WTC11 (cell line): Measurements from ENCODE around the gene RPS6KA5. TPM values are rescaled to one million over a fixed set of nuclear protein-coding genes. Genes with fewer than 3 reads are reported as not detected.

ENCODE experiments used
- ATAC-seq: fragments of 200-7000 bp; cut with Tn5 transposase; 2 replicates; pipeline ENCODE4 v1.10.0; 2021; ENCODE audit warnings: mild to moderate bottlenecking, moderate library complexity
- CTCF ChIA-PET: fragments of 300-600 bp; sonication (Branson Sonifier 250); formaldehyde crosslinking; loops from one replicate; lab custom pipeline; 2021; ENCODE audit warnings: antibody characterized with exemption; lab: Charles Lee
- POLR2A ChIA-PET: fragments of 350-600 bp; sonication (Branson Sonifier 250); formaldehyde crosslinking; loops from one replicate; lab custom pipeline; 2021; ENCODE audit warnings: antibody characterized with exemption; lab: Charles Lee
- DNase-seq: peaks from one replicate; pipeline ENCODE4 v3.0.0; 2021; ENCODE audit warnings: low spot score
- H3K27ac Mint-ChIP-seq: 2 replicates; pipeline ENCODE4 v1.8.0; 2021; ENCODE audit warnings: mixed read lengths
- H3K27me3 Mint-ChIP-seq: 2 replicates; pipeline ENCODE4 v1.8.0; 2021; ENCODE audit warnings: low read depth, mild to moderate bottlenecking, moderate library complexity, mixed read lengths
- H3K36me3 Mint-ChIP-seq: 2 replicates; pipeline ENCODE4 v1.8.0; 2021; ENCODE audit warnings: mixed read lengths
- H3K4me1 Mint-ChIP-seq: 2 replicates; pipeline ENCODE4 v1.8.0; 2022; ENCODE audit warnings: mixed read lengths
- H3K4me3 Mint-ChIP-seq: 2 replicates; pipeline ENCODE4 v1.8.0; 2021; ENCODE audit warnings: mild to moderate bottlenecking, moderate library complexity, mixed read lengths
- H3K9me3 Mint-ChIP-seq: 2 replicates; pipeline ENCODE4 v1.8.0; 2021; ENCODE audit warnings: mixed read lengths
- CBFB ChIP-seq: sonication (generic); formaldehyde crosslinking; IDR thresholded peaks from 2 replicates; pipeline ENCODE4 v1.8.1; 2022; ENCODE audit warnings: mild to moderate bottlenecking, low read depth, missing genetic modification reagents
- CREB1 ChIP-seq: sonication (generic); formaldehyde crosslinking; IDR thresholded peaks from 2 replicates; pipeline ENCODE4 v1.8.0; 2023; ENCODE audit warnings: mild to moderate bottlenecking, missing genetic modification reagents
- ESRRA ChIP-seq: sonication (generic); formaldehyde crosslinking; IDR thresholded peaks from 2 replicates; pipeline ENCODE4 v1.8.1; 2022; ENCODE audit warnings: mild to moderate bottlenecking, missing genetic modification reagents, borderline replicate concordance
- FOXJ3 ChIP-seq: sonication (generic); formaldehyde crosslinking; IDR thresholded peaks from 2 replicates; pipeline ENCODE4 v1.9.0; 2021; ENCODE audit warnings: missing genetic modification reagents, mild to moderate bottlenecking, borderline replicate concordance
- FOXK1 ChIP-seq: sonication (generic); formaldehyde crosslinking; IDR thresholded peaks from 2 replicates; pipeline ENCODE4 v1.8.0; 2022; ENCODE audit warnings: mild to moderate bottlenecking, moderate library complexity, missing genetic modification reagents
- GRHL2 ChIP-seq: fragments of 250-450 bp; sonication (Bioruptor Pico); IDR thresholded peaks from 2 replicates; pipeline ENCODE4 v1.8.0; 2022; ENCODE audit warnings: mild to moderate bottlenecking, moderate library complexity; ENCODE audit not compliant: insufficient replicate concordance, severe bottlenecking
- IRF2 ChIP-seq: sonication (generic); formaldehyde crosslinking; IDR thresholded peaks from 2 replicates; pipeline ENCODE4 v1.8.0; 2022; ENCODE audit warnings: low read depth, missing genetic modification reagents, borderline replicate concordance
- JAZF1 ChIP-seq: fragments of 250-450 bp; sonication (Bioruptor Pico); IDR thresholded peaks from 2 replicates; pipeline ENCODE4 v1.9.0; 2021; ENCODE audit warnings: moderate library complexity, mild to moderate bottlenecking, inconsistent platforms
- JUN ChIP-seq: sonication (generic); formaldehyde crosslinking; IDR thresholded peaks from 2 replicates; pipeline ENCODE4 v1.8.0; 2023; ENCODE audit warnings: mild to moderate bottlenecking, missing genetic modification reagents
- NFATC4 ChIP-seq: fragments of 250-450 bp; sonication (Bioruptor Pico); IDR thresholded peaks from 2 replicates; pipeline ENCODE4 v1.9.0; 2021; ENCODE audit warnings: mild to moderate bottlenecking
- NFE2L1 ChIP-seq: sonication (generic); formaldehyde crosslinking; IDR thresholded peaks from 2 replicates; pipeline ENCODE4 v1.8.1; 2023; ENCODE audit warnings: missing genetic modification reagents
- NR3C1 ChIP-seq: sonication (generic); formaldehyde crosslinking; conservative IDR thresholded peaks from 2 replicates; pipeline ENCODE4 v1.8.1; 2023; ENCODE audit warnings: low read depth, mild to moderate bottlenecking, missing genetic modification reagents
- SP1 ChIP-seq: sonication (generic); formaldehyde crosslinking; conservative IDR thresholded peaks from 2 replicates; pipeline ENCODE4 v1.8.1; 2022; ENCODE audit warnings: missing genetic modification reagents
- TEAD4 ChIP-seq: sonication (generic); formaldehyde crosslinking; IDR thresholded peaks from 2 replicates; pipeline ENCODE4 v1.8.0; 2022; ENCODE audit warnings: mild to moderate bottlenecking, missing genetic modification reagents
- ZNF396 ChIP-seq: fragments of 250-450 bp; sonication (Bioruptor Pico); IDR thresholded peaks from 2 replicates; pipeline ENCODE4 v1.8.0; 2021; ENCODE audit warnings: mild to moderate bottlenecking, moderate library complexity, borderline replicate concordance
- ZNF671 ChIP-seq: fragments of 250-450 bp; sonication (Bioruptor Pico); IDR thresholded peaks from 2 replicates; pipeline ENCODE4 v1.8.0; 2021; ENCODE audit warnings: mild to moderate bottlenecking
- total RNA-seq: library from RNA; stranded (reverse); gene quantifications from 3 replicates; pipeline ENCODE4 v1.2.3, GENCODE V29; 2021
- TF ChIP-seq, protein P1 (sequence below): sonication (generic); formaldehyde crosslinking; IDR thresholded peaks from 2 replicates; pipeline ENCODE4 v1.8.1; 2022; ENCODE audit warnings: low read depth, missing genetic modification reagents, borderline replicate concordance
- TF ChIP-seq, protein P2 (sequence below): sonication (generic); formaldehyde crosslinking; IDR thresholded peaks from 2 replicates; pipeline ENCODE4 v1.8.0; 2022; ENCODE audit warnings: mild to moderate bottlenecking, missing genetic modification reagents
- TF ChIP-seq, protein P3 (sequence below): sonication (generic); formaldehyde crosslinking; IDR thresholded peaks from 2 replicates; pipeline ENCODE4 v1.8.1; 2022; ENCODE audit warnings: mild to moderate bottlenecking, moderate library complexity, missing genetic modification reagents
- TF ChIP-seq, protein P4 (sequence below): sonication (generic); formaldehyde crosslinking; IDR thresholded peaks from 2 replicates; pipeline ENCODE4 v1.8.0; 2022; ENCODE audit warnings: missing genetic modification reagents
- TF ChIP-seq, protein P5 (sequence below): sonication (generic); formaldehyde crosslinking; IDR thresholded peaks from 2 replicates; pipeline ENCODE4 v1.8.1; 2023; ENCODE audit warnings: mild to moderate bottlenecking, missing genetic modification reagents, borderline replicate concordance
- TF ChIP-seq, protein P6 (sequence below): sonication (generic); formaldehyde crosslinking; IDR thresholded peaks from 2 replicates; pipeline ENCODE4 v1.8.0; 2023; ENCODE audit warnings: mild to moderate bottlenecking, missing genetic modification reagents

The RPS6KA5 gene
- total RNA-seq, 1 experiment from 2014 or later: 5.2 TPM

DNA sequence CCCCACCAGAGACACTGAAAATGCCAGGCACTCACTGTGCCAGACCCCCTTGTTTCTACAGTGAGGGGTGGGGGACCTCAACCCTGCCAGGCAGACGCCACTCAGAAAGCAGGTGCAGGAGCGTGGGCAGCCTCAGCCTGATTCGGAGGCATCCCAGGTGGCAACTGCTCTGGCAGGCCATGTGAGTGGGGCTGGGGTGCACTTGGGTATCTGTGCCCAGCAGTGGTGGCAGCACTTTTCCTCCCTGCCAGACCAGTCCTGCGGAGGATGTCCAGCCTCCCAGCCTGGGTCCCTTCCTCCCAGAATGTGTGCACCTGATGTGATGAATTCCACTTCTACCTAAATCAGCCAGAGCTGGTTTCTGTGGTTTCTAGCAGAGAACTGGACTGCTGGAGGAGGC, 230.8 kb downstream of the RPS6KA5 start:
- ChIA-PET POLR2A (no interaction called here), CTCF (no interaction called here)
- H3K27me3 Mint-ChIP-seq: peaks cover 70% of the 10 kb centered on the region
- TF ChIP-seq NFE2L1 (CRISPR knock-in tag) (no peak), NR3C1 (CRISPR knock-in tag) (no peak), ESRRA (no peak), JUN (CRISPR knock-in tag) (no peak), CBFB (CRISPR knock-in tag) (no peak), FOXJ3 (no peak), JAZF1 (no peak)
- TF ChIP-seq, protein P1, sequence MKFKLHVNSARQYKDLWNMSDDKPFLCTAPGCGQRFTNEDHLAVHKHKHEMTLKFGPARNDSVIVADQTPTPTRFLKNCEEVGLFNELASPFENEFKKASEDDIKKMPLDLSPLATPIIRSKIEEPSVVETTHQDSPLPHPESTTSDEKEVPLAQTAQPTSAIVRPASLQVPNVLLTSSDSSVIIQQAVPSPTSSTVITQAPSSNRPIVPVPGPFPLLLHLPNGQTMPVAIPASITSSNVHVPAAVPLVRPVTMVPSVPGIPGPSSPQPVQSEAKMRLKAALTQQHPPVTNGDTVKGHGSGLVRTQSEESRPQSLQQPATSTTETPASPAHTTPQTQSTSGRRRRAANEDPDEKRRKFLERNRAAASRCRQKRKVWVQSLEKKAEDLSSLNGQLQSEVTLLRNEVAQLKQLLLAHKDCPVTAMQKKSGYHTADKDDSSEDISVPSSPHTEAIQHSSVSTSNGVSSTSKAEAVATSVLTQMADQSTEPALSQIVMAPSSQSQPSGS: no peak
- TF ChIP-seq, protein P2, sequence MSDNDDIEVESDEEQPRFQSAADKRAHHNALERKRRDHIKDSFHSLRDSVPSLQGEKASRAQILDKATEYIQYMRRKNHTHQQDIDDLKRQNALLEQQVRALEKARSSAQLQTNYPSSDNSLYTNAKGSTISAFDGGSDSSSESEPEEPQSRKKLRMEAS (CRISPR knock-in tag): no peak
- no peak overlapping the region for H3K4me3 Mint-ChIP-seq
- H3K9me3 Mint-ChIP-seq: peaks cover 18% of the 10 kb centered on the region
- DNase-seq (no peak), ATAC-seq (no peak)
- peaks cover 3% of the 10 kb centered on the region; the same call in 1 of the 2 replicates for H3K4me1 Mint-ChIP-seq
- H3K36me3 Mint-ChIP-seq: peaks cover 4% of the 10 kb centered on the region; the same call in 1 of the 2 replicates
- H3K27ac Mint-ChIP-seq: no peak overlapping the region

DNA sequence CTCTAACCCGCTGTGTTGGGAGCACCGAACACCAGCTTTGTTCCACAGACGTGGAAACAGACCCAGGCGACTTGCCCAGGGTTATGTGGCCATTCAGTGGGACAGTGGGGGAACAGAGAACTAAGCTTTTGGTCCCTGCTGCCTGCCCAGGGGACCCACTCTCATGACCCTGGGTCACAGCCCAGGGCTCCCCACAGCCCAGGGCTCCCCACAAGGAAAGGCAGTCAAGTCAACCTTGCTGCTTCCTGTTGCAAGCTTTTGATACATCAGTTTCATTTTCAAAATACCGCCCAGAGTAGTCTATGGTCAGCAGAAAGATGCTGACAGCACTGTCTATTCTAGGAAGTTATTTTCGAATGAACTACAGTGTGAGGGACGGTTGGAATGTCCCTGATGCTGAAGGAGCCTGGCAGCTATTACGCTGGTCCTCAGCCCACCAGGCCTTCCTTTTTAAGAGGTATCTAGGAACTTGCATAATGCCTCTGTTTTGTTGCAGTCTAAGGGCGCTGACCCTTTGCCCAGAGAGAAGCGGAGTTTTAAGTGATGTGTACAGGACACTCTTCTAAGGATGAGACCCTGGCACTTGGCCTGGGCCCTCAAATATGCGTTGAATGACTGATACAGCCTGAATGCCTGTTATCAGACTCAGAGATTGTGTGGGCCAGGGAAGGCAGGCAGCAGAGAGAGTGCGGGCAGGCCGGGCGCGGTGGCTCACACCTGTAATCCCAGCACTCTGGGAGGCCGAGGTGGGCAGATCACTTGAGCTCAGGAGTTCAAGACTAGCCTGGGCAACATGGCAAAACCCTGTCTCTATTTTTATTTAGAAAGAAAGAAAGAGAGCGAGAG, 231.6 kb downstream of the RPS6KA5 start:
- H3K4me3 Mint-ChIP-seq: peak overlapping the region; percentile 42
- H3K27me3 Mint-ChIP-seq: peaks cover 78% of the 10 kb centered on the region
- peaks cover 20% of the 10 kb centered on the region for H3K9me3 Mint-ChIP-seq
- peaks cover 3% of the 10 kb centered on the region; the same call in 1 of the 2 replicates for H3K4me1 Mint-ChIP-seq
- peaks cover 9% of the 10 kb centered on the region for H3K36me3 Mint-ChIP-seq
- POLR2A ChIA-PET: no interaction called here
- no peak for ATAC-seq
- no peak overlapping the region for H3K27ac Mint-ChIP-seq
- CTCF ChIA-PET: interaction anchor here (2.7 kb wide), 1 partner anchor 13 kb away, joined by 13 read pairs; the partner anchor contains the start of gene TTC7B
- no peak for DNase-seq
- TF ChIP-seq ZNF671 (CRISPR knock-in tag) (no peak), ZNF396 (CRISPR knock-in tag) (no peak), FOXK1 (CRISPR knock-in tag) (no peak), SP1 (no peak), IRF2 (CRISPR knock-in tag) (no peak), GRHL2 (CRISPR knock-in tag) (no peak), NFATC4 (CRISPR knock-in tag) (no peak), CREB1 (no peak), ESRRA (no peak), TEAD4 (CRISPR knock-in tag) (no peak)
- TF ChIP-seq, protein P3, sequence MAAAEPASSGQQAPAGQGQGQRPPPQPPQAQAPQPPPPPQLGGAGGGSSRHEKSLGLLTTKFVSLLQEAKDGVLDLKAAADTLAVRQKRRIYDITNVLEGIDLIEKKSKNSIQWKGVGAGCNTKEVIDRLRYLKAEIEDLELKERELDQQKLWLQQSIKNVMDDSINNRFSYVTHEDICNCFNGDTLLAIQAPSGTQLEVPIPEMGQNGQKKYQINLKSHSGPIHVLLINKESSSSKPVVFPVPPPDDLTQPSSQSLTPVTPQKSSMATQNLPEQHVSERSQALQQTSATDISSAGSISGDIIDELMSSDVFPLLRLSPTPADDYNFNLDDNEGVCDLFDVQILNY: no peak
- TF ChIP-seq, protein P4, sequence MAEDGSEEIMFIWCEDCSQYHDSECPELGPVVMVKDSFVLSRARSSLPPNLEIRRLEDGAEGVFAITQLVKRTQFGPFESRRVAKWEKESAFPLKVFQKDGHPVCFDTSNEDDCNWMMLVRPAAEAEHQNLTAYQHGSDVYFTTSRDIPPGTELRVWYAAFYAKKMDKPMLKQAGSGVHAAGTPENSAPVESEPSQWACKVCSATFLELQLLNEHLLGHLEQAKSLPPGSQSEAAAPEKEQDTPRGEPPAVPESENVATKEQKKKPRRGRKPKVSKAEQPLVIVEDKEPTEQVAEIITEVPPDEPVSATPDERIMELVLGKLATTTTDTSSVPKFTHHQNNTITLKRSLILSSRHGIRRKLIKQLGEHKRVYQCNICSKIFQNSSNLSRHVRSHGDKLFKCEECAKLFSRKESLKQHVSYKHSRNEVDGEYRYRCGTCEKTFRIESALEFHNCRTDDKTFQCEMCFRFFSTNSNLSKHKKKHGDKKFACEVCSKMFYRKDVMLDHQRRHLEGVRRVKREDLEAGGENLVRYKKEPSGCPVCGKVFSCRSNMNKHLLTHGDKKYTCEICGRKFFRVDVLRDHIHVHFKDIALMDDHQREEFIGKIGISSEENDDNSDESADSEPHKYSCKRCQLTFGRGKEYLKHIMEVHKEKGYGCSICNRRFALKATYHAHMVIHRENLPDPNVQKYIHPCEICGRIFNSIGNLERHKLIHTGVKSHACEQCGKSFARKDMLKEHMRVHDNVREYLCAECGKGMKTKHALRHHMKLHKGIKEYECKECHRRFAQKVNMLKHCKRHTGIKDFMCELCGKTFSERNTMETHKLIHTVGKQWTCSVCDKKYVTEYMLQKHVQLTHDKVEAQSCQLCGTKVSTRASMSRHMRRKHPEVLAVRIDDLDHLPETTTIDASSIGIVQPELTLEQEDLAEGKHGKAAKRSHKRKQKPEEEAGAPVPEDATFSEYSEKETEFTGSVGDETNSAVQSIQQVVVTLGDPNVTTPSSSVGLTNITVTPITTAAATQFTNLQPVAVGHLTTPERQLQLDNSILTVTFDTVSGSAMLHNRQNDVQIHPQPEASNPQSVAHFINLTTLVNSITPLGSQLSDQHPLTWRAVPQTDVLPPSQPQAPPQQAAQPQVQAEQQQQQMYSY (CRISPR knock-in tag): no peak
- TF ChIP-seq, protein P5, sequence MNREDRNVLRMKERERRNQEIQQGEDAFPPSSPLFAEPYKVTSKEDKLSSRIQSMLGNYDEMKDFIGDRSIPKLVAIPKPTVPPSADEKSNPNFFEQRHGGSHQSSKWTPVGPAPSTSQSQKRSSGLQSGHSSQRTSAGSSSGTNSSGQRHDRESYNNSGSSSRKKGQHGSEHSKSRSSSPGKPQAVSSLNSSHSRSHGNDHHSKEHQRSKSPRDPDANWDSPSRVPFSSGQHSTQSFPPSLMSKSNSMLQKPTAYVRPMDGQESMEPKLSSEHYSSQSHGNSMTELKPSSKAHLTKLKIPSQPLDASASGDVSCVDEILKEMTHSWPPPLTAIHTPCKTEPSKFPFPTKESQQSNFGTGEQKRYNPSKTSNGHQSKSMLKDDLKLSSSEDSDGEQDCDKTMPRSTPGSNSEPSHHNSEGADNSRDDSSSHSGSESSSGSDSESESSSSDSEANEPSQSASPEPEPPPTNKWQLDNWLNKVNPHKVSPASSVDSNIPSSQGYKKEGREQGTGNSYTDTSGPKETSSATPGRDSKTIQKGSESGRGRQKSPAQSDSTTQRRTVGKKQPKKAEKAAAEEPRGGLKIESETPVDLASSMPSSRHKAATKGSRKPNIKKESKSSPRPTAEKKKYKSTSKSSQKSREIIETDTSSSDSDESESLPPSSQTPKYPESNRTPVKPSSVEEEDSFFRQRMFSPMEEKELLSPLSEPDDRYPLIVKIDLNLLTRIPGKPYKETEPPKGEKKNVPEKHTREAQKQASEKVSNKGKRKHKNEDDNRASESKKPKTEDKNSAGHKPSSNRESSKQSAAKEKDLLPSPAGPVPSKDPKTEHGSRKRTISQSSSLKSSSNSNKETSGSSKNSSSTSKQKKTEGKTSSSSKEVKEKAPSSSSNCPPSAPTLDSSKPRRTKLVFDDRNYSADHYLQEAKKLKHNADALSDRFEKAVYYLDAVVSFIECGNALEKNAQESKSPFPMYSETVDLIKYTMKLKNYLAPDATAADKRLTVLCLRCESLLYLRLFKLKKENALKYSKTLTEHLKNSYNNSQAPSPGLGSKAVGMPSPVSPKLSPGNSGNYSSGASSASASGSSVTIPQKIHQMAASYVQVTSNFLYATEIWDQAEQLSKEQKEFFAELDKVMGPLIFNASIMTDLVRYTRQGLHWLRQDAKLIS: no peak
- TF ChIP-seq, protein P6, sequence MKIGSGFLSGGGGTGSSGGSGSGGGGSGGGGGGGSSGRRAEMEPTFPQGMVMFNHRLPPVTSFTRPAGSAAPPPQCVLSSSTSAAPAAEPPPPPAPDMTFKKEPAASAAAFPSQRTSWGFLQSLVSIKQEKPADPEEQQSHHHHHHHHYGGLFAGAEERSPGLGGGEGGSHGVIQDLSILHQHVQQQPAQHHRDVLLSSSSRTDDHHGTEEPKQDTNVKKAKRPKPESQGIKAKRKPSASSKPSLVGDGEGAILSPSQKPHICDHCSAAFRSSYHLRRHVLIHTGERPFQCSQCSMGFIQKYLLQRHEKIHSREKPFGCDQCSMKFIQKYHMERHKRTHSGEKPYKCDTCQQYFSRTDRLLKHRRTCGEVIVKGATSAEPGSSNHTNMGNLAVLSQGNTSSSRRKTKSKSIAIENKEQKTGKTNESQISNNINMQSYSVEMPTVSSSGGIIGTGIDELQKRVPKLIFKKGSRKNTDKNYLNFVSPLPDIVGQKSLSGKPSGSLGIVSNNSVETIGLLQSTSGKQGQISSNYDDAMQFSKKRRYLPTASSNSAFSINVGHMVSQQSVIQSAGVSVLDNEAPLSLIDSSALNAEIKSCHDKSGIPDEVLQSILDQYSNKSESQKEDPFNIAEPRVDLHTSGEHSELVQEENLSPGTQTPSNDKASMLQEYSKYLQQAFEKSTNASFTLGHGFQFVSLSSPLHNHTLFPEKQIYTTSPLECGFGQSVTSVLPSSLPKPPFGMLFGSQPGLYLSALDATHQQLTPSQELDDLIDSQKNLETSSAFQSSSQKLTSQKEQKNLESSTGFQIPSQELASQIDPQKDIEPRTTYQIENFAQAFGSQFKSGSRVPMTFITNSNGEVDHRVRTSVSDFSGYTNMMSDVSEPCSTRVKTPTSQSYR (CRISPR knock-in tag): no peak
